Cardiac muscle cell (in vitro differentiated cells and primary cell): ENCODE measurements around the gene CBX8. TPM values are rescaled to one million over a fixed set of nuclear protein-coding genes. Genes with fewer than 3 reads are reported as not detected.

Experiments used
- DNase-seq, 2 donors: peaks; one replicate each; pipeline versions ENCODE4 v3.0.0 to v3.0.0-alpha.2; 2010 to 2017; ENCODE audit warnings: low read depth in 1 of 2, low spot score in 1 of 2
- H3K27ac ChIP-seq: fragments of 200-600 bp; sonication (generic); 2 replicates; pipeline ENCODE4 v1.5.1; 2016
- H3K27me3 ChIP-seq: fragments of 200-600 bp; sonication (generic); 2 replicates; pipeline ENCODE4 v1.6.0; 2016; ENCODE audit warnings: control low read depth
- H3K36me3 ChIP-seq: fragments of 200-600 bp; sonication (generic); 2 replicates; pipeline ENCODE4 v1.5.1; 2016; ENCODE audit warnings: control low read depth
- H3K4me1 ChIP-seq: fragments of 200-600 bp; sonication (generic); 2 replicates; pipeline ENCODE4 v1.8.1; 2017; ENCODE audit warnings: low read depth, mild to moderate bottlenecking, mixed run types
- H3K4me3 ChIP-seq: fragments of 200-600 bp; sonication (generic); 2 replicates; pipeline ENCODE4 v1.5.1; 2016; ENCODE audit warnings: mild to moderate bottlenecking
- H3K9me3 ChIP-seq: fragments of 200-600 bp; sonication (generic); 2 replicates; pipeline ENCODE4 v1.5.1; 2017; ENCODE audit warnings: low read depth, mild to moderate bottlenecking, control low read depth
- polyA plus RNA-seq: library from polyadenylated mRNA; unstranded; fragments of >200 nt; fragmentation: Nextera tagmentation; extraction: Ambion mirVana; gene quantifications from 2 replicates; pipeline ENCODE4 v1.2.1, GENCODE V29; 2016
- total RNA-seq: library from RNA; depleted of rRNA; stranded (reverse); fragments of >200 nt; gene quantifications from 2 replicates; pipeline ENCODE4 v1.2.3, GENCODE V29; 2016
- TF ChIP-seq, protein P1 (sequence below): IDR thresholded peaks from 2 replicates; pipeline ENCODE4 v1.5.1; 2012; ENCODE audit warnings: low read depth, mild to moderate bottlenecking, low read length

Gene CBX8
- total and polyA plus RNA-seq, 2 experiments from 2014 or later: 13.8 to 16.7 TPM

DNA sequence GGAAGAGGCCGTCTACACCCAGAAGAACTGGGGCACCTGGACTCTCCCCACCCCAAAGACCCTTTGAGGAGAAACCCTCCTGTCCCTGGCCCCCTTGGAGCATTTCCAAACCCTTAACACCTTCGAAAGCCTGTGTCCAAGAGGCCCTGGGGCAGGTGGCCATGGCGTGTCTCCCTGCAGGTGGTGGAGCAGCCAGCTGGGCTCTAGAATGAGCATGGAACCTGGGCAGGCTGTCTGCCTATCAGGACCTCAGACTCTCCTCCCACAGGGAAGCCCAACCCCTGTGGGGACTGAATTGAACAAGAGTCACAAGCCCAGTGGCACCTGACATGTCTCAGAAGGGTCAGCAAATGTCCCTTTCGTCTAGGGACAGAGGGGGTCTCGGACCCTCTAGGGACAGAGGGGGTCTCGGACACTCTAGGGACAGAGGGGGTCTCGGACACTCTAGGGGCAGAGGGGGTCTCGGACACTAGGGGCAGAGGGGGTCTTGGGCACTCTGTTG is 33.9 kb upstream of the CBX8 start:
- no peak overlapping the region for H3K4me3 ChIP-seq
- H3K36me3 ChIP-seq: no peaks in the 10 kb centered on the region
- TF ChIP-seq, protein P1, sequence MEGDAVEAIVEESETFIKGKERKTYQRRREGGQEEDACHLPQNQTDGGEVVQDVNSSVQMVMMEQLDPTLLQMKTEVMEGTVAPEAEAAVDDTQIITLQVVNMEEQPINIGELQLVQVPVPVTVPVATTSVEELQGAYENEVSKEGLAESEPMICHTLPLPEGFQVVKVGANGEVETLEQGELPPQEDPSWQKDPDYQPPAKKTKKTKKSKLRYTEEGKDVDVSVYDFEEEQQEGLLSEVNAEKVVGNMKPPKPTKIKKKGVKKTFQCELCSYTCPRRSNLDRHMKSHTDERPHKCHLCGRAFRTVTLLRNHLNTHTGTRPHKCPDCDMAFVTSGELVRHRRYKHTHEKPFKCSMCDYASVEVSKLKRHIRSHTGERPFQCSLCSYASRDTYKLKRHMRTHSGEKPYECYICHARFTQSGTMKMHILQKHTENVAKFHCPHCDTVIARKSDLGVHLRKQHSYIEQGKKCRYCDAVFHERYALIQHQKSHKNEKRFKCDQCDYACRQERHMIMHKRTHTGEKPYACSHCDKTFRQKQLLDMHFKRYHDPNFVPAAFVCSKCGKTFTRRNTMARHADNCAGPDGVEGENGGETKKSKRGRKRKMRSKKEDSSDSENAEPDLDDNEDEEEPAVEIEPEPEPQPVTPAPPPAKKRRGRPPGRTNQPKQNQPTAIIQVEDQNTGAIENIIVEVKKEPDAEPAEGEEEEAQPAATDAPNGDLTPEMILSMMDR: no peak
- peaks cover 26% of the 10 kb centered on the region for H3K27me3 ChIP-seq
- H3K27ac ChIP-seq: peak overlapping the region; percentile 89
- H3K4me1 ChIP-seq: peaks cover 70% of the 10 kb centered on the region
- DNase-seq: peak in 1 of 2 donors; percentile 19
- H3K9me3 ChIP-seq: no peaks in the 10 kb centered on the region

- peaks cover 66% of the 10 kb centered on the region for H3K4me1 ChIP-seq
- H3K9me3 ChIP-seq: no peaks in the 10 kb centered on the region
- TF ChIP-seq, protein P1: no peak
- no peak for DNase-seq
- H3K27me3 ChIP-seq: peaks cover 23% of the 10 kb centered on the region
- peak overlapping the region; percentile 89 for H3K27ac ChIP-seq
- H3K36me3 ChIP-seq: no peaks in the 10 kb centered on the region
- H3K4me3 ChIP-seq: no peak overlapping the region
Observed at GRCh38 chr17:79830303-79830702, 33.4 kb upstream of the CBX8 start.

GRCh38 chr17:79829457-79829856 is 32.6 kb upstream of the CBX8 start:
- TF ChIP-seq, protein P1: no peak
- Histone ChIP-seq H3K27ac (peak overlapping the region; percentile 89), H3K36me3 (no peaks in the 10 kb centered on the region), H3K4me1 (peaks cover 66% of the 10 kb centered on the region), H3K9me3 (no peaks in the 10 kb centered on the region), H3K4me3 (no peak overlapping the region), H3K27me3 (peaks cover 19% of the 10 kb centered on the region)
- no peak for DNase-seq

GRCh38 chr17:79829004-79829403 is 32.1 kb upstream of the CBX8 start:
- Histone ChIP-seq H3K4me3 (no peak overlapping the region), H3K9me3 (no peaks in the 10 kb centered on the region), H3K36me3 (no peaks in the 10 kb centered on the region), H3K4me1 (peaks cover 63% of the 10 kb centered on the region), H3K27me3 (peaks cover 14% of the 10 kb centered on the region), H3K27ac (peak overlapping the region; percentile 89)
- TF ChIP-seq, protein P1: no peak
- DNase-seq: no peak

- Histone ChIP-seq H3K4me3 (no peak overlapping the region), H3K27ac (no peak overlapping the region), H3K27me3 (peaks cover 14% of the 10 kb centered on the region), H3K9me3 (no peaks in the 10 kb centered on the region), H3K36me3 (no peaks in the 10 kb centered on the region), H3K4me1 (peaks cover 43% of the 10 kb centered on the region)
- no peak for DNase-seq
- TF ChIP-seq, protein P1: no peak
Observed at GRCh38 chr17:79826841-79827578, 30.1 kb upstream of the CBX8 start.
